Fibroblast of skin of abdomen (primary cell): ENCODE results near the gene MRPL49.
"Not testable (repeated sequence)": the region's sequence is repeated elsewhere in the genome, so short reads cannot be mapped to it uniquely, and the experiment has no call there.

ENCODE experiments used
- DNase-seq: peaks from one replicate; pipeline ENCODE4 v3.0.0-alpha.2; 2013

Gene MRPL49

DNA sequence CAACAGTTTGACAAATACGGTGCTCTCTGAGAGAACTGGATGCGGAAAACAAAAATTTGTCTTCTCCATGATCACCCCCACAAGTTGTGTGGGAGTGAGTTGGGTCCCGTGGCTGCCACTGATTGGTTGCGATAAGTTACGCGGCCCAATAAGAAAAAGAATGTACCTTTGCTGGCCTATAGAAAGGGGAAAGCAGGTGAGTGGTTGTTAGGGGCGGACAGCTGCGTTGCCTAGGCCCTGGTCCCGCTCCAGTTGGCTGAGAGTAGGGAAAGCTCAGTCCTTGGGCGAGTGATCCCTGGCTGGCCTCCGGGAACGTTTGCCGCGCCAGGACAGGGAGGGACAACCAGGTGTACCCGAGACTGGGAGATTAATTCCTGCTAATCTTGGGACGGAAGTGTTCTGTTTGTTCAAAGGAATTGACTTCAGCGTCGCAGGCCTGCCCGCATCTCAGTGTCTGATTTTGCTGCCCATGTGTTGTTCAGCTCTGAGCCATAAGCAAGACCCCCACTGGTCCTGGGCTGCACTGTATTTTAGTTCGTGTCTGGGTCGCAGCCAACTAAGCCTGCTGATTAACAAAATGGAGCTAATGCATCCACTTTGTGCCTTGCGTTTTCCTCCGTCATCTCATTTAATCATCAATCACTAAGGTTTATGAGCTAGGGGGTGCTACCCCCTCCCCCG, 13.0 kb downstream of the MRPL49 start:
- peak; percentile 97 for DNase-seq

- DNase-seq, result no peak
These were observed 13.6 kb downstream of the MRPL49 start for GRCh38 chr11:65135633-65136145.

GRCh38 chr11:65136515-65137096, 14.5 kb downstream of the MRPL49 start:
- DNase-seq, result no peak

- no peak for DNase-seq
These were observed 19.9 kb downstream of the MRPL49 start for GRCh38 chr11:65141896-65142494.

GRCh38 chr11:65147352-65148075, 25.4 kb downstream of the MRPL49 start:
- DNase-seq, result no peak

- DNase-seq, result no peak
These were observed 26.5 kb downstream of the MRPL49 start for GRCh38 chr11:65148657-65149056.

DNA sequence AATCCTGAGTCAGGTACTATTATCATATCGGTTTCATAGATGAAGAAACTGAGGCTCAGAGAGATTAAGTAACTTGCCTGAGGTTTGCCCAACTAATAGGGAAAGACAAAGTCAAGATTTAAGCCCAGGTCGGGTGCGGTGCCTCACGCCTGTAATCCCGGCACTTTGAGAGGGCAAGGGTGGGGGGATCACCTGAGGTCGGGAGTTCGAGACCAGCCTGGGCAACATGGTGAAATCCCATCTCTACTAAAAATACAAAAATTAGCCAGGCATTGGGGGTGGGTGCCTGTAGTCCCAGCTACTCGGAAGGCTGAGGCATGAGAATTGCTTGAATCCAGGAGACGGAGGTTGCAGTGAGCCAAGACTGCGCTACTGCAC, 28.0 kb downstream of the MRPL49 start:
- DNase-seq, result not testable (repeated sequence)

- DNase-seq, result peak; percentile 76
These were observed 28.6 kb downstream of the MRPL49 start for GRCh38 chr11:65150509-65151299.

DNA sequence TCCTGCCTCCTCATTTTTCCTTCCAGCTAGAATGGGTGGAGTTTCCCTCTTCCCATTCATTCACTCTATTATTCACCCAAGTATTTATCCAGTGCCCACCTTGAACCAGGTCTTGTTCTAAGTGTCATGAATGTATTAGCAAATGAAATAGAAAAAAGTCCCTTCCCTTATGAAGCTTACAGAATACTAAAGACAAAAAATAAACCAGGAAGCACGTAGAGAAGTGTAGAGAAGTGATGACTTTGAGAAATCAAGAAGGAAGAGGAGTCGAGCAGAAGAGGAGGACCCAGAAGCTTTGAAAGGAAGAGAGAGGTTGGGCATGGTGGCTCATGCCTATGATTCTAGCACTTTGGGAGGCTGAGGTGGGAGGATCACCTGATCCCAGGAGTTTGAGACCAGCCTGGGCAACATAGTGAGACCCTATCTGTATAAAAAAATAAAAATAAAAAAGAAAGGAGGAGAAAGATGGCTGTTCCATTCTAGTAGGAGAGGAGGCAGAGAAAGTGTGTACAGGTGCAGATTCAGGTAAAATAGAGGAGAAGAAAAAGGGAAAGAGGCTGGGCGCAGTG, 29.3 kb downstream of the MRPL49 start:
- DNase-seq, result no peak

DNA sequence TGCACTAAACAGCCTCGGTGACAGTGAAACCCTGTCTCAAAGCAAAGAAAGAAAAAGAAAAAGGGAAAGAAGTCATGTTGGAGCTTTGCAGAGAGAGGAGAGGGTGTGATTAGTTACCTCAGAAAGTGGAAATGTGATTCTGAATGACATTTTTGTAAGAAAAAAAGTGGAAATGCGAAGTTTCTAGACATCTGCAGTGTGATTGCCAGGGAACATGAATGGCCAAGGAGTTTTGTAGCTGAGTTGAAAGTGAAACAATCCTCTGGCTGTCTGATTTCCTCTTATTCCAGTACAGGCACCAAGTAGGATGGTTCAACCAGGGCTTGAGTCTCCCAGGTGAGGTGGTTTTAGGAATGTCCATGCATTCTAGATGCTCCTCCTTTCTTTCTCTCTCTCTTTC, 30.0 kb downstream of the MRPL49 start:
- no peak for DNase-seq

GRCh38 chr11:65156256-65156655, 34.1 kb downstream of the MRPL49 start:
- DNase-seq, result no peak

GRCh38 chr11:65156926-65157325, 34.8 kb downstream of the MRPL49 start:
- DNase-seq, result no peak

GRCh38 chr11:65157336-65157735, 35.2 kb downstream of the MRPL49 start:
- DNase-seq, result no peak

- DNase-seq, result no peak
These were observed 36.9 kb downstream of the MRPL49 start for GRCh38 chr11:65159012-65159411.

DNA sequence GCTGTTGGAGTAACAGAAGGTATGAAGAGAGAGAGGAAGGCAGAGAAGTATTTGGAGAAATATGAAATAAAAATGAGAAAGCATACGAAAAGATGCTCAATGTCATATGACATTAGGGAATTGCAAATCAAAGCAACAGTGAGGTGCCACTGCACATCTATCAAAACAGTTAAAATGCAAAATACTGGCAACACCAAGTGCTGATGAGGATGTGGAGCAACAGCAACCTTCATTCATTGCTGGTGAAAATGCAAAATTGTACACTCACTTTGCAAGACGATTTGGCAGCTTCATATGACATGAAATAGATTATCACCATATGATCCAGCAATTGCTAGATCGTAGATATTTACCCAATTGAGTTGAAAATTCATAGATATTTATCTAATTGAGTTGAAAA, 38.5 kb downstream of the MRPL49 start:
- DNase-seq, result no peak

DNA sequence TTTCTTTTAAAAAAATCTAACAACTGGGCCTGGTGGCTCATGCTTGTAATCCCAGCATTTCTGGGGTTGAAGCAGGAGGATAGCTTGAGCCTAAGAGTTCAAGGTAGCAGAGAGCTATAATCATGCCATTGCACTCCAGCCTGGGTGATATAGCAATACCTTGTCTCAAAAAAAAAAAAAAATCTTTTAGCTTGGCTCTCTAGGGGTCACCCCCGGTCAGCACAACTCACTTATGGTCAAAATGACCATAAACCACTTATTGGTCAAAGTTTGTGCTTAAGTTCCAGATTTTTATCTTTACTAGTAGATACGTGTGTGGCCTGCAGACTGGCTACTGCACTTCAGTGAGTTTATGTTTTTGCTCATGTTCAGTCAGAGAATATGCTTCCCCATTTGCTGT, 41.6 kb downstream of the MRPL49 start:
- no peak for DNase-seq

DNA sequence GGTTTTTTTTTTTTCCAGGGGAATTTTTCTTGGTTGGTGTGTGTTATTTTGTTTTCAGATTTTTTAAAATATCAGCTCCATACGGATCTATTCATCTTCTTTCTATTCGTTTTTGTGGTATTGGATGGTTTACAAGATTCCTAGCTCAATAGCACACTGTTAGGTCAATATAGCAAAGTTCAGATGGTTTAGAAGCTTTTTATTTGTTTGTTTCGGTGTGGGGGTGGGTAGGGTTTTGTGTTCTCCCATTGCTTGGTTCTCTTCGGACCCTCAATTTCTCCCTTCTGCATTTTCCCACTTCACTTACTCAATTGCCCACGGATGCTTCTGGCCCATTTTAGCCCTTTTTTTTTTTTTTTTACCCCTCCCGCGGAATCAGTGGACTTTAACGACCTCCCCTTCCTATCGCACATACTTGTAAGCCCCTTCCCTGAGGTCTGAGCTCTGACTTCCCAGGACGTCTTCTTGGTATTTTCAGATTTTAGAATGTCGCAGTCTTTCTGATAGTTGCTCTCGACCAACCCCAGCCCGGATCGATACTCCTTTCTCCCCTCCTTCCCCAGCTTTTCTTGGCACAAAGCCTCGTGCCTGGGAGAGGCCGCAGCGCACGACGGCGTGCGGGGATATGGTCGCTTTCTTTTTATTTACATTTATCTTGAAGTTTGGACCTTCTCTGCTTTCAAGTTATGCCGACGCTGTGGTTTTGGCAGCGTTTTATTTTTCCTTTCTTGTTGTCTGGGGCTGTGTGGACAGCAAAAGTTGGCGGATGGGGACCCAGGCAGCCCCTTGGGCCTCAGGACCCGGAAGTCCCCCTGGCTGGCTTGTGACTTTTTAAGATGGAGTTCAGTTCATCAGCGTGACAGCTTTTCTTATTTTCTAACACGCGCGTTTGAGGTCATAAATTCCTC, 43.5 kb downstream of the MRPL49 start:
- DNase-seq, result no peak

- DNase-seq, result no peak
These were observed 44.8 kb downstream of the MRPL49 start for GRCh38 chr11:65166893-65167292.

DNA sequence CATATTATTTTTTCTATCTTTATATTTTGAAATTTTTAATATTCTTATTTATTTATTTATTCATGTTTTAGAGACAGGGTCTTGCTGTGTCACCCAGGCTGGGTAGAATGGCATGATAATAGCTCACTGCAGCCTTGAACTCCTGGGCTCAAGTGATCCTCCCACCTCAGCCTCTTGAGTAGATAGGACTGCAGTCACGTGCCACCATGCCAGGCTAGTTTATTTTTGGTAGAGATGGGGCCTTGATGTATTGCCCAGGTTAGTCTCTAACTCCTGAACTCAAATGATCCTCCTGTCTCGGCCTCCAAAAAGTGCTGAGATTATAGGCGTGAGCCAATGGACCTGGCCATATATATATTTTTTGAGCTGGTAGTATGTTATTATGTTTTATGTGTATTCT, 45.5 kb downstream of the MRPL49 start:
- no peak for DNase-seq

DNA sequence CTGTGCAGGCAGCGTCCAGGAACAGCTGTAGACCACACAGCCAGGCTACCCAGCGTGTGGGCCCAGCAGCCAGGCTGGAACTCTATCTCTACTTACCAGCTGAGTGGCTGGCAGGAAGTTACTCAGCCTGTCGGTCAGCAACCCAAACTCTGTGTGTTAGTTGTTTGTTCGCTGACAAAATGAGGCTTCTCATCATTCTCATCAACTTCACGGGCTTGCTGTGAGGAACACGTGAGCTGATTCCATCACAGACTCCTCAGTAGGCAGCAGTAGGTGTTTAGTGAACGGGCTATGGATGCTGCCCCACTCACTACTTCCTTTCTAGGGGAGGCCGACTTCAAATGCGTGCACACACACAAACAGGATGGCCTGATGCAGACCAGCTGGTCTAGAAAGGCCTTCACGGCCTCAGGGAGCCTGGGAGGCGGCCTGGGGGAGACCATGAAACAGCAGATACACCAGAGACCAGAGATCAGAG, 47.1 kb downstream of the MRPL49 start:
- DNase-seq, result peak; percentile 22

DNA sequence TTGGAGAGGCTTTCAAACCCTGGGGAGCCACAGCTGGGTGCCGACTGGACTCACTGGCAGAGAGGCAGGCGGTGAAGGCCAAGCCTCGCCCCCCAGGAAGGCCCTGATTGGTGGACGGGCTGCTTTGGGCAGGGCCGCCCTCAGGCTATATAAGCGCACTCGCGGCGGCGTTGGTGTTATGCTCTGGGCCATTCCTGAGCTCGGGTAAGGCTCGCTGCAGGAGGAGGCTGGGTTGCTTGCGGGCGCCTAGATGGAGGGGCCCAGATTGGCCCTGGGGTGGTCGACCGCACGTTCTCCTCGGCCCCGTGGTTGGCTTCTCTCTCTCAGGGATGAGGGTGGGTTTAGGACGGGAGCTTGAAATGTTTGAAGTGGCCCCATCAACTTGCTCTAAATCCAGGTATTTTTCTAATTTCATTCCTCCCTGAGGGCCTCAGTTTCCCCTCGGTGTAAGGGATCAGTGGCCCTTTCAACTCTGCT, 48.0 kb downstream of the MRPL49 start, which contains the start of gene SPDYC:
TSS of gene SPDYC (plus strand) at position 176 of the 477 bp plus-strand sequence. CDS start 1,125 bp downstream, outside the sequence.
- DNase-seq, result no peak
